ENCODE results near the gene AGAP1. TPM values are rescaled to one million over a fixed set of nuclear protein-coding genes. Genes with fewer than 3 reads are reported as not detected.

Gene AGAP1
- total RNA-seq, 1 experiment from 2014 or later: 56.4 TPM

GRCh38 chr2:236051806-236052205 lies 558.0 kb downstream of the AGAP1 start:
- TF ChIP-seq CTCF (IDR thresholded peaks at IDR 0.05; ENCODE audit: unreplicated experiment): no peak
- CTCF ChIA-PET: no interaction called here
- intact Hi-C loops (cut with micrococcal nuclease; ENCODE audit: unreplicated experiment): no loop called here
- Mint-ChIP-seq H3K27ac (ENCODE audit: unreplicated experiment) (no peak overlapping the region), H3K4me1 (ENCODE audit: low read depth, unreplicated experiment) (peaks cover 20% of the 10 kb centered on the region), H3K36me3 (ENCODE audit: insufficient read depth, unreplicated experiment) (peaks cover 13% of the 10 kb centered on the region), H3K9me3 (ENCODE audit: low read depth, unreplicated experiment) (no peaks in the 10 kb centered on the region), H3K27me3 (ENCODE audit: unreplicated experiment) (no peaks in the 10 kb centered on the region), H3K4me3 (ENCODE audit: low read depth, unreplicated experiment) (no peak overlapping the region)
- no TSS peak for BruUV-seq (replicated peaks)
- DNase-seq: no peak

GRCh38 chr2:236052206-236052605 lies 558.4 kb downstream of the AGAP1 start:
- no peak overlapping the region for H3K4me3 Mint-ChIP-seq (ENCODE audit: low read depth, unreplicated experiment)
- H3K27me3 Mint-ChIP-seq (ENCODE audit: unreplicated experiment): no peaks in the 10 kb centered on the region
- DNase-seq: no peak
- no peaks in the 10 kb centered on the region for H3K9me3 Mint-ChIP-seq (ENCODE audit: low read depth, unreplicated experiment)
- intact Hi-C loops (cut with micrococcal nuclease; ENCODE audit: unreplicated experiment): no loop called here
- BruUV-seq (replicated peaks): no TSS peak
- H3K4me1 Mint-ChIP-seq (ENCODE audit: low read depth, unreplicated experiment): peaks cover 16% of the 10 kb centered on the region
- H3K36me3 Mint-ChIP-seq (ENCODE audit: insufficient read depth, unreplicated experiment): peaks cover 9% of the 10 kb centered on the region
- CTCF ChIA-PET: no interaction called here
- no peak overlapping the region for H3K27ac Mint-ChIP-seq (ENCODE audit: unreplicated experiment)
- no peak for TF ChIP-seq CTCF (IDR thresholded peaks at IDR 0.05; ENCODE audit: unreplicated experiment)

GRCh38 chr2:236052926-236053821 lies 559.3 kb downstream of the AGAP1 start:
- no peaks in the 10 kb centered on the region for H3K27me3 Mint-ChIP-seq (ENCODE audit: unreplicated experiment)
- peaks cover 6% of the 10 kb centered on the region for H3K4me1 Mint-ChIP-seq (ENCODE audit: low read depth, unreplicated experiment)
- no TSS peak for BruUV-seq (replicated peaks)
- no peaks in the 10 kb centered on the region for H3K36me3 Mint-ChIP-seq (ENCODE audit: insufficient read depth, unreplicated experiment)
- H3K4me3 Mint-ChIP-seq (ENCODE audit: low read depth, unreplicated experiment): no peak overlapping the region
- peaks cover 2% of the 10 kb centered on the region for H3K9me3 Mint-ChIP-seq (ENCODE audit: low read depth, unreplicated experiment)
- CTCF ChIA-PET: no interaction called here
- TF ChIP-seq CTCF (IDR thresholded peaks at IDR 0.05; ENCODE audit: unreplicated experiment): no peak
- intact Hi-C loops (cut with micrococcal nuclease; ENCODE audit: unreplicated experiment): no loop called here
- H3K27ac Mint-ChIP-seq (ENCODE audit: unreplicated experiment): no peak overlapping the region
- no peak for DNase-seq

- H3K9me3 Mint-ChIP-seq (ENCODE audit: low read depth, unreplicated experiment): peaks cover 3% of the 10 kb centered on the region
- no peaks in the 10 kb centered on the region for H3K27me3 Mint-ChIP-seq (ENCODE audit: unreplicated experiment)
- H3K36me3 Mint-ChIP-seq (ENCODE audit: insufficient read depth, unreplicated experiment): no peaks in the 10 kb centered on the region
- no peak for TF ChIP-seq CTCF (IDR thresholded peaks at IDR 0.05; ENCODE audit: unreplicated experiment)
- BruUV-seq (replicated peaks): no TSS peak
- DNase-seq: no peak
- intact Hi-C loops (cut with micrococcal nuclease; ENCODE audit: unreplicated experiment): no loop called here
- no peaks in the 10 kb centered on the region for H3K4me1 Mint-ChIP-seq (ENCODE audit: low read depth, unreplicated experiment)
- no peak overlapping the region for H3K27ac Mint-ChIP-seq (ENCODE audit: unreplicated experiment)
- CTCF ChIA-PET: no interaction called here
- no peak overlapping the region for H3K4me3 Mint-ChIP-seq (ENCODE audit: low read depth, unreplicated experiment)
Measured at GRCh38 chr2:236054125-236054524, 560.3 kb downstream of the AGAP1 start.

All from Calu3 (cell line).